ENCODE measurements around the gene MARK2. TPM values are rescaled to one million over a fixed set of nuclear protein-coding genes. Genes with fewer than 3 reads are reported as not detected.
A peak's percentile ranks its signal among the peaks of the same experiment; 100 is the strongest.

MARK2 gene
- polyA plus RNA-seq, 1 donor = 16.7 TPM

- no peak for DNase-seq (ENCODE audit: low read depth)
Measured at GRCh38 chr11:63829823-63830489, 9.0 kb upstream of the MARK2 start.

- no peak for DNase-seq (ENCODE audit: low read depth)
Measured at GRCh38 chr11:63831326-63831725, 7.6 kb upstream of the MARK2 start.

- DNase-seq (ENCODE audit: low read depth) = no peak
Measured at GRCh38 chr11:63832336-63832735, 6.6 kb upstream of the MARK2 start.

GRCh38 chr11:63833048-63833447 is 5.9 kb upstream of the MARK2 start:
- no peak for DNase-seq (ENCODE audit: low read depth)

GRCh38 chr11:63834535-63835157 is 4.3 kb upstream of the MARK2 start:
- no peak for DNase-seq (ENCODE audit: low read depth)

- no peak for DNase-seq (ENCODE audit: low read depth)
Measured at GRCh38 chr11:63835158-63835545, 3.8 kb upstream of the MARK2 start.

GRCh38 chr11:63837027-63837688 is 1.8 kb upstream of the MARK2 start:
- DNase-seq (ENCODE audit: low read depth) = peak; percentile 65

GRCh38 chr11:63837739-63838138 is 1.2 kb upstream of the MARK2 start:
- DNase-seq (ENCODE audit: low read depth) = no peak

GRCh38 chr11:63838150-63838677 is 696 bp upstream of the MARK2 start:
- DNase-seq (ENCODE audit: low read depth) = no peak

- DNase-seq (ENCODE audit: low read depth) = no peak
Measured at GRCh38 chr11:63839508-63840355, 822 bp downstream of the MARK2 start.

- no peak for DNase-seq (ENCODE audit: low read depth)
Measured at GRCh38 chr11:63840356-63841060, 1.6 kb downstream of the MARK2 start.

GRCh38 chr11:63841554-63841953 is 2.6 kb downstream of the MARK2 start:
- no peak for DNase-seq (ENCODE audit: low read depth)

- no peak for DNase-seq (ENCODE audit: low read depth)
Measured at GRCh38 chr11:63843041-63843440, 4.1 kb downstream of the MARK2 start.

- DNase-seq (ENCODE audit: low read depth) = no peak
Measured at GRCh38 chr11:63844836-63845235, 5.9 kb downstream of the MARK2 start.

- DNase-seq (ENCODE audit: low read depth) = no peak
Measured at GRCh38 chr11:63845303-63845702, 6.4 kb downstream of the MARK2 start.

- DNase-seq (ENCODE audit: low read depth) = no peak
Measured at GRCh38 chr11:63845911-63846310, 7.0 kb downstream of the MARK2 start.

GRCh38 chr11:63846897-63847296 is 8.0 kb downstream of the MARK2 start:
- no peak for DNase-seq (ENCODE audit: low read depth)

- no peak for DNase-seq (ENCODE audit: low read depth)
Measured at GRCh38 chr11:63847363-63847762, 8.5 kb downstream of the MARK2 start.

- no peak for DNase-seq (ENCODE audit: low read depth)
Measured at GRCh38 chr11:63849691-63850090, 10.8 kb downstream of the MARK2 start.

GRCh38 chr11:63850920-63851319 is 12.0 kb downstream of the MARK2 start:
- no peak for DNase-seq (ENCODE audit: low read depth)

- no peak for DNase-seq (ENCODE audit: low read depth)
Measured at GRCh38 chr11:63851364-63851763, 12.5 kb downstream of the MARK2 start.
